Superior temporal gyrus (tissue), 1 donor: ENCODE results near the gene FGD5.
"Not testable (repeated sequence)": the region's sequence is repeated elsewhere in the genome, so short reads cannot be mapped to it uniquely, and the experiment has no call there.

Experiments
- DNase-seq: peaks from one replicate; pipeline ENCODE4 v3.0.0-alpha.2; 2016; ENCODE audit errors: extremely low spot score

Gene FGD5

GRCh38 chr3:14804835-14805780, 13.7 kb upstream of the FGD5 start:
- DNase-seq, result no peak

- DNase-seq, result no peak
Observed at GRCh38 chr3:14805961-14806537, 12.7 kb upstream of the FGD5 start.

- DNase-seq, result no peak
Observed at GRCh38 chr3:14806641-14807263, 12.0 kb upstream of the FGD5 start.

- DNase-seq, result no peak
Observed at GRCh38 chr3:14808025-14808424, 10.7 kb upstream of the FGD5 start.

DNA sequence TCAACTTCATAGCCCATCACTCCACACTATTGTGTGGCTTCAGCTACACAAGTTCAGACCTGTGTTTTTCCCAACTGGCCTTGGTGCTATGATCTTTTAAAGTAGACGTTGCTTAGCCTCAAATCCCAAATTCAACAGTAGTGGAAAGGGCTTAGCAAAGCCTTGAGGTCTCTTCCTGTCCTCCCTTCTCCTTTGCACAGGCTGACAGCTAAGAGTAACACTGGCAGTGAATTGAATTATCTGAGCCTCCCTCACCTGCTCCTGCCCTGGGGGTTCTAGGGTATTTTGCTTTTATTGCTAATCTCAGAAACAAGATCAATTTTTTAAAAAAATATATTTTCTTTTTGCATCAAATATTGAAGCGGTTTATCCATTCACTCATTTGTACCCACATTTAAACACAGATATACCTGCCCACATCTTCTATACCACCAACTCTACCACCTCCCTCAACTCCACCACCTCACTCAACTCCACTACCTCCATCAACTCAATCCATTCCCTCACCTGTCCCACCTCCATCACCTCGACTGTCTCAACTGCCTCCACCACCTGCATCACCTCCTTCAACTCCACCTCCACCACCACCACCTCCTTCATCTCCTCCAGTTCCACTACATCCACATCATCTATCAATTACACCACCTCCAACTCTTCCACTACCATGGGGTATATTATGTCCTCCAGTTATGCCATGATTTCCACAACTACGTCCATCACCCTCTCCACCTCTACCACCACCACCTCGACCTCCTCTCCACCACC, 10.1 kb upstream of the FGD5 start:
- DNase-seq, result no peak

- DNase-seq, result not testable (repeated sequence)
Observed at GRCh38 chr3:14809611-14810010, 9.2 kb upstream of the FGD5 start.

DNA sequence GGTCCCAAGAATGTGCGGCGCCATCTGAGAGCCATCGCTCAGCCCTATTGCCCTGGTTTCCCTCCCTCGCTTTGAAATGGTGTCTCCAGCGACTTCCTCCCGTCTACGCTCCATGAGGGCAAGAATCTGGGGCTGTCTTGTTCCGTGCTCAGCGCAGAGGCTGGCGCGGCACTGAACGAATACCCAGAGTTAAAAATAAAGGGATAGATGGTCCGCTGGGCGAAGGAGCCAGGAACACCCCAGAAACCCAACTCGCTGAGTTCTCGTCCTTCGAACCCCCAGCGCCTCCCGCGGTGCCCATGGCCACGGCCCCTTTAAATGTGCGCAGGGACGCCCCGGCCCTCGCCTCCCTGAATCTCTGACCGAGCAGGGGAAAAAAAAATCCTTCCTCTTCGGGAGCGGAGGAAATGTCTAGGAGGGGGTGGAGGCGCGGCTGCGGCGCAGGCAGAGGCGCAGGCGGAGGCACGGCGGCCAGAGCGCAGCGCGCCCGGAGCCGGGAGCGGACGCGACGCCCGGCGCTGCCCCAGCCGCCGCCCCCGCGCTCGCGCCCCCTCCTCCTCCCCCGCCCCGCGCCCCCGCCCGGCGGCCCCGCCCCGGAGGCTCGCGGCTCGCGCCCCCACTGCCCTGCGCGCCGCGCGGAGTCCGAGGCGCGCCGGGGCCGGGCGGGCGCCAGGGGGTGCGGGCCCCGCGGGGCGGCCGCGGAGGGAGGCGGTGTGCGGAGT, 8.5 kb upstream of the FGD5 start:
- DNase-seq, result no peak

DNA sequence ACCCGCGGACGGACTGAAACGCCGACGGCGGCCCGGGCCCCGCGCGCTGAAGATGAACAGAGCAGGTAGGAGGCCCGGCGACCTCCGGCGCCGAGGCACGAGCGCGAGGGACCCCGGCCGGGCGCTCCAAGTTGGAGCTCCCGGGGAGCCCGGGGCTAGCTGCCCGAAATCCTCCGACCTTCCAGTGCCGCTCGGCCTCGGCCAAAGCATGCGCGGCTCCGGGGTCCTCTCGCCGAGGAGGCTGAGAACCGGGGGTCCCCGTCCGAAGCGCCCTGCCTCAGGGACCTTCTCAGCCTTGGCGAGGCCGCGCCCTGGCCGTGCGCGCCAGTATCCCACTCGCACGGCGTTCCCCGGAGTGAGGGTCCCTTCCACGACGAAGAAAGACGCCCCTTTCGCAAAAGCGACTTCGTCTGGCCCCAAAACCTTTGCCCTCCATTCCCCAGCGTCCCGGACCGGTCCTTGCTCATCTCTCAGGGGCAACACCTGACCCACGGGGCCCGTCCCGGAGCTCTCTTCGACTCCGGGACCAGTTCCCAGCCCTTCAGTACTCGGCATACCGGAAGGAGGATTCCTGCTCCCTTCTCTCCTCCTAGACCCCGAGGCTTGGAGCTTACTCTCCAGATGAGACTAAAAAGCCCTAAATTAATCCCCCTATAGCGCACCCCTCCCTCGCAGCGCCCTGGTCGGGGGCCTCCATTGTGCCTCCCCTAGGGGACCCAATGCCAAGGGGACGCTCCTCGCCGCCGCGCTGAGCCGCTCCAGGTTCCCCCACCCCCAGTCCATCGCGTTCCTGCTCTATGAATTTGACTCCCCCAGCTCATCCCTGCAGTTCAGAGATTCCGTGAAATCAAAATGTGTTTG, 7.7 kb upstream of the FGD5 start:
- DNase-seq, result no peak

GRCh38 chr3:14811684-14812083, 7.1 kb upstream of the FGD5 start:
- DNase-seq, result no peak

GRCh38 chr3:14812196-14812790, 6.5 kb upstream of the FGD5 start:
- no peak for DNase-seq

GRCh38 chr3:14814411-14814871, 4.3 kb upstream of the FGD5 start:
- no peak for DNase-seq

DNA sequence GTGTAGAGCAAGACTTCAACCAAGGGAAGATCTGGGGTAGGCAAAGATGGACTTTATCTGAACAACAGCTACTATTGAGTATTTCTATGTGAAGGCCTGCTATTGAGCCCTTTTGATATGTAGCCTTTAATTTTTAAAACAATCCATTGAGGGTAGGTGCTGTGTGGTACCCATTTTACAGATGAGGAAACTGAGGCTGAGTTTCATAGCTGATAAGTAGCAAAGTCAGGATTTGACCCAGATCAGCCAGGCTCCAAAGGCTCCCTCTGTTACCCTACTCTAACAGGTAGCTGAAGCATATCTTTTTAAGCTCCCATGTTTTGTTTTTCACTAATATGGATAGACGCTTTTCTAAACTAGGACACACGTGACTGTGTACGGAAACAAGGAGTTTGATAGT, 2.4 kb upstream of the FGD5 start:
- DNase-seq, result no peak

DNA sequence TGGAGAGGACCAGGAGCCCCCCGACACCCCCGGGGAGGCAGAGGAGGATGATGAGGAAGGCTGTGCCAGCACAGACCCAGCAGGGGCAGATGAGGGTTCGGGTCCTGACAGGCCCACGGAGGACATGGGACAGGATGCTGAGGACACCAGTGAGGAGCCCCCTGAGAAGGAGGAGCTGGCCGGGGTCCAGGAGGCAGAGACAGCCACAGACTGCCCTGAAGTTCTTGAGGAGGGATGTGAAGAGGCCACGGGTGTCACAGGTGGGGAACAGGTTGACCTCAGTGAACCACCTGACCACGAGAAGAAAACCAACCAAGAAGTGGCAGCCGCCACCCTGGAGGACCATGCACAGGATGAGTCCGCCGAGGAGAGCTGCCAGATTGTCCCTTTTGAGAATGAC, 909 bp downstream of the FGD5 start:
- no peak for DNase-seq

GRCh38 chr3:14820156-14820555, 1.4 kb downstream of the FGD5 start:
- no peak for DNase-seq

GRCh38 chr3:14821151-14821550, 2.4 kb downstream of the FGD5 start:
- no peak for DNase-seq

GRCh38 chr3:14822134-14822533, 3.4 kb downstream of the FGD5 start:
- no peak for DNase-seq

DNA sequence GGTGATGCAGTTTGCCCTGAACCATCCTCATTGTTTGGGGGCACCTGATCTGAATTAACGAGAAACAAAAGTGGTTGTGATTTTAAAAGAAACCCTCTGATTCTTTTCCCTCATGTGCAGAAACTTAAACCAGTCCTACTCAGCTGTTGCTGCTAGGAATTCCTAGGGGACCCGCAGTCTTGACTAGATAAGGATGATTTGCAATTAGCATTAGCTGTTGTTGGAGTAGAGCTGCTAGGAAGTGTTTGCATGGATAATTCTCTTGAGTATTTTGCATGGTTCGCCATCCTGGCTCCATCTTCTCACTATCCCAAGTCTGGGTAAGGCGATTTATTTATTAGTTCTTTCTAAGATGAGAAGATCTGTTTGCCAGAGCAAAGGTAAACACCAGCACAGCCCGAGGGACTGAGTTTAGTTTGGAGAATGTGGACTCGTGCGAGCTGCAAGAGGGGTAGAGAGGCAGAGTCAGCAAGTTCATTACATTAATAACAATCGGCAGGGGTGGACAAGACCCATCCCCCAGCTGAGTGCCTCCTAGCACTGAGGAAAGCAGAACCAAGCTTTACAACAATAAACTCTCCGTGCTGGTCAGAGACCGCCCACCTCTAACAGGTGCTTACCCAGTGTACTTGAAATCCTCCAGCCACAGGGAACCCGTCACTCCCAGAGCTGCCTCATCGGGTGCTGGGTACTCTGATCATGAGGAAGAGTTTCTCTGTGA, 4.1 kb downstream of the FGD5 start:
- DNase-seq, result no peak

- no peak for DNase-seq
Observed at GRCh38 chr3:14823393-14823792, 4.6 kb downstream of the FGD5 start.

DNA sequence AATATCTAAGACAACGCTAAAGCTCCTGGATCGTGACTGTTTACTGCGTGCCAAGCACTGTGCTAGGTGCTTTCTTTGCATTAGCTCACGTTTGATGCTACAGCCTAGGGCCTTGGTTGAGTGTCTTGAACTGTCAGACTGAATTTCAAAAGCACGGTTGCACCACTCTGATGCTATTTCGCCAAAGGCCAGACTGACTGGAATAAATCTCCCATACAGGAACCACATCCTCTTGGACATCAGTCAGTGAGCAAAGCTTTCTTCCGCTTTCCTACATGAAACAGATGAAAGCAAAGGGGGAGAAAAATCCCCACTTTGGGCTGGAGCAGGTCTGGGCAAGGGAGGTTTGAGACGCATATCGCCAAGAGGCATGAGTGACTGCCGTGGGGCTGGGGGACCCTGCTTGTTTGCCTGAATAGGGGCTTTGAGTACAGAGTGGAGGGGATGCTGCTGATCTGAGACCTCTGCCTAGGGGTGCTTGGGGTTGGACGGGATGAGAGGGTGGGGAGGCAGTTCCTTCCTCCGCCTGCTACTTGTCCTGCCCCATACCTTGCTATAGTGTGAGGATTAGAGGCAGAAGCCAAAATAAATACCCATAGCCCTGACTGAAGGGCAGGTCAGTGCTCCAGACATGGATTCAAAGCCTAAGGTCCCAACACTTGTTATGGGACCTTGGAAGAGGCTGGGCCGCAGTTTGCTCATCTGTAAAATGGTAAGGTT, 5.3 kb downstream of the FGD5 start:
- DNase-seq, result no peak
